Activated CD8-positive, alpha-beta memory T cell treated with anti-CD3 and anti-CD28 coated beads for 1 hour (primary cell): ENCODE results near the gene SNAP91.
"Not testable (repeated sequence)": the region's sequence is repeated elsewhere in the genome, so short reads cannot be mapped to it uniquely, and the experiment has no call there.

Source experiments
- DNase-seq, 2 donors: peaks; one replicate each; pipeline ENCODE4 v3.0.0-alpha.2; 2020; ENCODE audit warnings: low read depth in 1 of 2; ENCODE audit errors: extremely low read depth in 1 of 2

The SNAP91 gene

GRCh38 chr6:83708970-83709747 is at the start of gene SNAP91:
Gene SNAP91, minus strand, starts transcription at chr6:83709101. Its CDS starts 1,174 bp downstream, at chr6:83707927.
- no peak for DNase-seq

- no peak for DNase-seq
Observed at GRCh38 chr6:83758533-83758932, 49.6 kb upstream of the SNAP91 start.

GRCh38 chr6:83757021-83757420 is 48.1 kb upstream of the SNAP91 start:
- no peak for DNase-seq

GRCh38 chr6:83756565-83756964 is 47.7 kb upstream of the SNAP91 start:
- DNase-seq = no peak

- not testable (repeated sequence) for DNase-seq
Observed at GRCh38 chr6:83752375-83752774, 43.5 kb upstream of the SNAP91 start.

- DNase-seq = no peak
Observed at GRCh38 chr6:83741089-83741488, 32.2 kb upstream of the SNAP91 start.

- DNase-seq = no peak
Observed at GRCh38 chr6:83735461-83735860, 26.6 kb upstream of the SNAP91 start.

GRCh38 chr6:83729871-83730270 is 21.0 kb upstream of the SNAP91 start:
- no peak for DNase-seq

- no peak for DNase-seq
Observed at GRCh38 chr6:83722876-83723275, 14.0 kb upstream of the SNAP91 start.

- no peak for DNase-seq
Observed at GRCh38 chr6:83717809-83718208, 8.9 kb upstream of the SNAP91 start.

GRCh38 chr6:83711958-83712357 is 3.1 kb upstream of the SNAP91 start:
- DNase-seq = no peak

- no peak for DNase-seq
Observed at GRCh38 chr6:83709748-83710050, 798 bp upstream of the SNAP91 start.

GRCh38 chr6:83708546-83708969 is 343 bp downstream of the SNAP91 start:
- no peak for DNase-seq

GRCh38 chr6:83707829-83708545 is 914 bp downstream of the SNAP91 start:
- DNase-seq = no peak

GRCh38 chr6:83702749-83703148 is 6.2 kb downstream of the SNAP91 start:
- no peak for DNase-seq

GRCh38 chr6:83702077-83702476 is 6.8 kb downstream of the SNAP91 start:
- DNase-seq = no peak

GRCh38 chr6:83696674-83697073 is 12.2 kb downstream of the SNAP91 start:
- DNase-seq = no peak

GRCh38 chr6:83685481-83685880 is 23.4 kb downstream of the SNAP91 start:
- DNase-seq = no peak

GRCh38 chr6:83677791-83678190 is 31.1 kb downstream of the SNAP91 start:
- DNase-seq = no peak

GRCh38 chr6:83637953-83638352 is 70.9 kb downstream of the SNAP91 start:
- DNase-seq = no peak

- no peak for DNase-seq
Observed at GRCh38 chr6:83636800-83637199, 72.1 kb downstream of the SNAP91 start.

- DNase-seq = no peak
Observed at GRCh38 chr6:83633609-83634008, 75.3 kb downstream of the SNAP91 start.
